WI38 (cell line): ENCODE measurements around the gene SPP1.
A peak's percentile ranks its signal among the peaks of the same experiment; 100 is the strongest.

Experiments used
- H3K4me3 ChIP-seq: 2 replicates; pipeline ENCODE4 v1.5.1; 2011; ENCODE audit warnings: low read depth, mild to moderate bottlenecking, control low read depth, low read length
- TF ChIP-seq, protein P1 (sequence below): IDR thresholded peaks from 2 replicates; pipeline ENCODE4 v1.5.1; 2012; ENCODE audit warnings: low read depth, mild to moderate bottlenecking, control low read depth, low read length

SPP1 gene

DNA sequence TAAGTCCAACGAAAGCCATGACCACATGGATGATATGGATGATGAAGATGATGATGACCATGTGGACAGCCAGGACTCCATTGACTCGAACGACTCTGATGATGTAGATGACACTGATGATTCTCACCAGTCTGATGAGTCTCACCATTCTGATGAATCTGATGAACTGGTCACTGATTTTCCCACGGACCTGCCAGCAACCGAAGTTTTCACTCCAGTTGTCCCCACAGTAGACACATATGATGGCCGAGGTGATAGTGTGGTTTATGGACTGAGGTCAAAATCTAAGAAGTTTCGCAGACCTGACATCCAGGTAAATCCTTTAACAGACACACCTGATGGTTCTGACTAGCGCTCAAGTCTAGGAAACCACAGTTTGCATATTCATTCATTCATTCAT, 6.0 kb downstream of the SPP1 start:
- TF ChIP-seq, protein P1, sequence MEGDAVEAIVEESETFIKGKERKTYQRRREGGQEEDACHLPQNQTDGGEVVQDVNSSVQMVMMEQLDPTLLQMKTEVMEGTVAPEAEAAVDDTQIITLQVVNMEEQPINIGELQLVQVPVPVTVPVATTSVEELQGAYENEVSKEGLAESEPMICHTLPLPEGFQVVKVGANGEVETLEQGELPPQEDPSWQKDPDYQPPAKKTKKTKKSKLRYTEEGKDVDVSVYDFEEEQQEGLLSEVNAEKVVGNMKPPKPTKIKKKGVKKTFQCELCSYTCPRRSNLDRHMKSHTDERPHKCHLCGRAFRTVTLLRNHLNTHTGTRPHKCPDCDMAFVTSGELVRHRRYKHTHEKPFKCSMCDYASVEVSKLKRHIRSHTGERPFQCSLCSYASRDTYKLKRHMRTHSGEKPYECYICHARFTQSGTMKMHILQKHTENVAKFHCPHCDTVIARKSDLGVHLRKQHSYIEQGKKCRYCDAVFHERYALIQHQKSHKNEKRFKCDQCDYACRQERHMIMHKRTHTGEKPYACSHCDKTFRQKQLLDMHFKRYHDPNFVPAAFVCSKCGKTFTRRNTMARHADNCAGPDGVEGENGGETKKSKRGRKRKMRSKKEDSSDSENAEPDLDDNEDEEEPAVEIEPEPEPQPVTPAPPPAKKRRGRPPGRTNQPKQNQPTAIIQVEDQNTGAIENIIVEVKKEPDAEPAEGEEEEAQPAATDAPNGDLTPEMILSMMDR: no peak

DNA sequence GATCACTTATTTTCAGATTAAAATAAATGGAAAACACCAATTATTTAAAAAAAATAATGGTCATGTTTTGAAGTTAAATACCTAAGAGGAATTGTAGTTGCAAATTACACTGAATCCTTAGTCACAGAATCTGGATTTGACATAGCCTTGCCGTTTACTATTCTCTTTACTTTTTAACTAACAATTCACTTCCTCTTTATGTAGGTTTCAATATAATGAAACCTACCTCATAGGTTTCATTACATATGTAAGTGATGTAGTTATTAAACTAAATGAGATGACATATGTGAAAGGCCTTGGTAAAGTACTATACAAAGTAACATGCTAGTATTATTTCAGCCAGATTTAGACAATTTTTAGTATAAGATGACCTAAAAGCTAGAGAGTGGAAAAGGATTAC, 6.5 kb downstream of the SPP1 start:
- H3K4me3 ChIP-seq: no peak overlapping the region
- TF ChIP-seq, protein P1: no peak

More for the DNA sequence above, 6.0 kb downstream of the SPP1 start:
- no peak overlapping the region for H3K4me3 ChIP-seq

GRCh38 chr4:87982446-87983010, 7.0 kb downstream of the SPP1 start:
- no peak overlapping the region for H3K4me3 ChIP-seq
- TF ChIP-seq, protein P1: no peak

DNA sequence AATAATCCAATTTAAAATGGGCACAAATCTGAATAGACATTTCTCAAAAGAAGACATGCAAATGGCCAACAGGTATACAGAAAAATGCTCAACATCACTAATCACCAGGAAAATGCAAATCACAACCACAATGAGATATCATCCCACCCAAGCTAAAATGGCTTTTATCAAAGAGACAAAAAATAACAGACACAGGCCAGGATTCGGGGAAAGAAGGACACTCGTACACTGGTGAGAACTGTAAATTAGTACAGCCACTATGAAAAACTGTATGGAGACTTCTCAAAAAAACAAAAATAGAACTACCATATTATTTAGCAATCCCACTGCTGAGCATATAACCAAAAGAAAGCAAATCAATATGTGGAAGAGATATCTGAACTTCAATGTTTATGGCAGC, 8.5 kb downstream of the SPP1 start:
- TF ChIP-seq, protein P1: no peak
- H3K4me3 ChIP-seq: no peak overlapping the region

DNA sequence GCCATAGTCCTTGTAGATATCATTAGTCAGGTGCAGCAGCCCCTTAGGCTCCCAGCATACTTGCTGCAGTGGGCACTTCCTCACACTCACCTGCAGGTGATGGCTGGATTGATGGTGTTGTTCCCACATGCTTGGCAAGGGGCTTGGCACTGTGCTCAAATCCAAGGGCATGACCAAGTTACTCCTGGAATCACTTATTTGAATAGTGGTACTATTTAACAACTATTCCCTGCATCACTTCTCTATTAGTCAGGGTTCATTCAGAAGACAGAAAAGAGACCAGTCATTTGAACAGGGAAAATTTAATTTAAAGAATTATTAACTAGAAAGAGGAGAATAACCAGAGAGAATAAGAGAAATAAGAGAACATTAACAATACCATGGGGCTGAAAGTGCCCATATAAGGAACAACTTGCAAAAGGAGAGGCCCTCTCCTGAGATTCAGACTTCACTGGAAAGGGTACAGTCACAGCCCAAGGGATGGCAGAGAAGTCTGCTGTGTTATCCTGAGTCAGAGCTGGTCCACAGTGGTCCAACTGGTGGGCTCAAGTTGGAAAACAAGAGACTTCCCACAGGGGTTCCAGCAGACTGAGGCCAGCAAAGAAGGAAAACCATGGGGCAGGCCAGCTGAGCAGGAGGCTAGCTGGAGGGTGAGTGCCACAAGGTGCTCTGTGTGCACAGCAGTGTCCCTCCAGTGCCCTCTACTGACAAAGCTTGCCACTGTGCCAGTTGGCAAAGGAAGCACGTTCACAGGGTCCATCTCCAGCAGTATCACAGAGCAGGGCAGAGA, 9.8 kb downstream of the SPP1 start:
- H3K4me3 ChIP-seq: no peak overlapping the region
- TF ChIP-seq, protein P1: peak; percentile 57

DNA sequence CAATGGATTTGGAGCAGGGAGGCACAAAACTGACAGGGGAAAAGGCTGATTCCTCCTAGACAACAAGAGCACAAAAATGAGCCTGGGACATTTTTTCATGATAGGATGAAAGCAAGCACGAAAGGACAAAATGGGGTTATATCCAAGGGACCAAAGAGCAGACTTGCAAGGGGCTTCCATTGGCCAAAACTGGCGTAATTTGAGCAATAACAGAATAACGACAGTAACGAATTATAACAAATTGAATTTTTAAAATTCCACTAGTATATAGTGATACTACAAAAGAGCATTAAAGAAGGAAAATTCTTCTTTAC, 10.3 kb downstream of the SPP1 start:
- TF ChIP-seq, protein P1: no peak
- H3K4me3 ChIP-seq: no peak overlapping the region

- H3K4me3 ChIP-seq: no peak overlapping the region
- TF ChIP-seq, protein P1: no peak
Measured at GRCh38 chr4:87986508-87986907, 11.0 kb downstream of the SPP1 start.
